HCEC 1CT (cell line): Measurements from ENCODE around the gene NRGN.
A peak's percentile ranks its signal among the peaks of the same experiment; 100 is the strongest.

ENCODE experiments used
- DNase-seq: peaks from one replicate; pipeline ENCODE4 v3.0.0-alpha.2; 2017

The NRGN gene

DNA sequence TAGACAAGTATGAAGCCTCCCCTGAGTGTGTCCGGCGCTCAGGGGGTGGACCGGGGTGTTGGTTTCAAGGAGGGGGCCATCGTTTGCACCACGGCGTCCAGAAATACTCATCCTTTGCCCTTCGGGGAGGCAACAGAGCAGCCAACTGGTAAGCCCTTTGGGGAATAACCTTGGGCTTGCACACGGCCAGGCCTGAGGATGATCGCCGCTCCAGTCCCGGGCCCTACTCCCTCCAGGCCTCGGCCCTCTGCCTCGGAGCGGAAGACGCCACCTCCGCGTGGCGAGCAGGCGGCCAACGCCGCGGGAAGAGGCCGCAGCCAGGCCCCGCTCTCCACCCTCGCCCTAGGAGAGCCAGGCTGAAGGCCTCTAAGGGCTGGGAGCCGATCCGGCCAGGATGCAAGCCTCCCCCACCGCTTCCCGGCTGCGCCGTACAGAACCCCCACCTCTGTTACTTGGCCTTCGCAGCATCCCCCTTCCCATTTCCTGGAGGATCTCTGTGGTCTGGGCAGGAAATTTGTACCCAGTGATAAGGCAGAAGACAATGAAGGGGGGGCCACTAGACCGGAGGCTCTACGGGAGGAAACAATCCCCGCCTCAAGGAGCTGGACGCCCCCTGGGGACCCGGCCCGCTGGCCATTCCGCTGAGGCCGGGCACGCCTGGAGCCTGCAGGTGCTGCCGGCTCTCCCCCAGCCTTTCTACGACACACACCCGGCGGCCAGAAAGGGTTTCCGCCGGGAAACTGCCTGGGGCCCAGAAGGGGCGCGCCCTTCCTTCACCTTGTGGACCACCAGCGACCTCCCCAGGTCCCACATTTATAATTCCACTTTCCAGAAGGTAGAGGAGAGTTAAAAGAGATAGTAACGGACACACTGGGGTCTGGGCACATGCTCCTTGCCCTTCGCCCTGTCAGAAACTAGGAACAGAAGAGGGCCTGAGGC lies 19.8 kb downstream of the NRGN start:
- DNase-seq = no peak

- no peak for DNase-seq
Observed at GRCh38 chr11:124760205-124760652, 20.5 kb downstream of the NRGN start.

DNA sequence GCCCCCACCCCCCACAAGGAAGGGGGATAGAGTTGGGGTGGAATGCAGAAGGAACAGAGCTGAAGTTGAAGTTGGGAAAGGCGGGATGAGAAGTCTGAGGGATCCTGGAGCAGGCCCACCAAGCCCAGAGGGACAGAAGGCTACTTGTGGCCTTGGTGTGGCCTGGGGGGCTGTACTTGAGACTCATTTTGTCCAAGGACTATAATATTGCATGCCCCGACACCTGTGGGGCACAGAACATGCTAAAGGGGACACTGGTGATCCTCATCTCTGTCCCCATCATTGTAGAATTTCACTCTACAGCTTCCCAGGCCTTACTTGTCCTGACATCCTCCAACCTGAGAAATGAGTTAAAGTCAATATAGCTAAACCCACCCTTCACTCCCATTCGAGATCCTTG lies 21.1 kb downstream of the NRGN start:
- no peak for DNase-seq

GRCh38 chr11:124761301-124762104 lies 21.8 kb downstream of the NRGN start:
- DNase-seq = no peak

- DNase-seq = no peak
Observed at GRCh38 chr11:124762105-124762623, 22.4 kb downstream of the NRGN start, which contains the start of gene ESAM. Gene ESAM, minus strand, starts transcription at chr11:124762290. Its CDS starts 136 bp downstream, at chr11:124762154.

GRCh38 chr11:124762624-124763155 lies 22.9 kb downstream of the NRGN start:
- no peak for DNase-seq

DNA sequence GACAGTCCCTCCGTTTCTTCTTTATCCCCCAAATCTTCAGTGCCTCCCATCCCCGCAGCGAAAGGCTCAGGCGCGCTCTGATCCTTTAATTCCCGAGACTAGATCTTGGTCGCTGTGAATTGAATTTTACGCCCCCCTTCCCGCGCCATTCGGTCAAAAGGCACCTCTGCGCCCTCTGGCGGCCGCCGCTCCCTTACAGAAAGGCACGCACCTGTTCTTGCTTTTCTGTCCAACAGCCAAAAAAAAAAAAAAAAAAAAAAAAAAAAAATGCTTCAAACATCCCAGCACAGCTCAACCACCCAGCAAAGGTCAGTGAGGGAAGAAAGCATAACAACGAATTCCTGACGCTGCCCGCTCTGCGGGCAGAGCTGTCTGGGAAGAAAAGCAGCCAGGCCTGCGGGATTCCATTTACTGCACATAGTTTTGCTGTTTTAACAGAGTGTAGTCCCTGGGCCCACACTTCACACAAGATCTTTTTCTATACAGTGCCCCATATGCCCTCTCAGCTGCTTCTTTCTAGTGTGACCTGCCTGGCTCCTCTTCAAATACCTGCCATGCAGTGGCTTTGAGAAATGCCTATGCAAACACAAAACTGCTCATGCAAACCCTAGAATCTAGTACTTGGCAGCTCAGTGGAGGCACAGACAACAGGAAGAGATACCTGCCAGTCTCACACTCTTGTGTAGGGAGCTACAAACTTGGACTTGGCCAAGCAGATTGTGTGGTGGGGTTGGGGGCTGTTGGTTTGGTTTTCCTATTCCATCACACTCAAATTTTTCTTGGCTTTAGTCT lies 23.6 kb downstream of the NRGN start:
- DNase-seq = peak; percentile 53

DNA sequence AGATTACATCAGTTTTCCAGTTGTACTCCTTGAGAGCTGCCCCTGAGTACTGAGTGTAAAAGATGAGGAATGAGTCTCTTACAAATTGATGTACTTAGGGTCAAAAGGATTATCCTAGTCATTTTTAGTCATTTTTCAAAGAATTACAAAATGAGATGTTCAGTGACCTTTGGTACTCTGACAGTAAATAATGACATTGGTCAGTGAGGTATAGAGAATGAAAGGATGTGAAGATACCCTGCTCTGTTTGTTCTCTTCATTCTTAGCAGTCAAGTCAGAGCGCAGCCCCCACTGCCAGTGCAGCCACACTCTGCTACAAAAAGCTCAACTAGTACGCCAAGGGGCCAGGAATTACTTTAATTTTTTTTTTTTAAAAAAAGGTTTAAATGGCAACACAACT lies 26.4 kb downstream of the NRGN start:
- DNase-seq = peak; percentile 81

GRCh38 chr11:124768914-124769313 lies 29.2 kb downstream of the NRGN start:
- DNase-seq = no peak

GRCh38 chr11:124769806-124770774 lies 30.3 kb downstream of the NRGN start:
- peak; percentile 82 for DNase-seq

- peak; percentile 55 for DNase-seq
Observed at GRCh38 chr11:124770959-124771358, 31.2 kb downstream of the NRGN start.

- DNase-seq = no peak
Observed at GRCh38 chr11:124776865-124777645, 37.3 kb downstream of the NRGN start.

GRCh38 chr11:124778281-124778680 lies 38.5 kb downstream of the NRGN start:
- no peak for DNase-seq

DNA sequence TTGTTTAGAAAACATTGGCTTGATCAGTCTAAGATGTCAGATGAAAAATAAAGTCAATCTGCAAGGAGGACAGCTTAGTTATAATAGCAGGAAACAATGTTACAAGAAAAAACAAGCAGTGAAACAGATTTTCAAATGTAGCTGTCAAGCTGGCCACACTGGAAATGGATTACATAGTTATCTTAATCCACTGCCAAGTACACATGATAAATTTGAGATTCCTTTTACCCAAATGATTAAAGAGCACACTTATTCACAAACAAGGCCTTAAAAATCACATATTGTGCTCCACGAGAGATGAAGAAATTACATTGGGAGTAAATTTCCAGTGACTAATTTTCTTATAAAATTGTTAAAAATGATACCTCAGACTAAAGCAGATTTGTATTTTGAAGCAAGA lies 39.8 kb downstream of the NRGN start:
- DNase-seq = no peak

- DNase-seq = no peak
Observed at GRCh38 chr11:124783002-124783401, 43.3 kb downstream of the NRGN start.

DNA sequence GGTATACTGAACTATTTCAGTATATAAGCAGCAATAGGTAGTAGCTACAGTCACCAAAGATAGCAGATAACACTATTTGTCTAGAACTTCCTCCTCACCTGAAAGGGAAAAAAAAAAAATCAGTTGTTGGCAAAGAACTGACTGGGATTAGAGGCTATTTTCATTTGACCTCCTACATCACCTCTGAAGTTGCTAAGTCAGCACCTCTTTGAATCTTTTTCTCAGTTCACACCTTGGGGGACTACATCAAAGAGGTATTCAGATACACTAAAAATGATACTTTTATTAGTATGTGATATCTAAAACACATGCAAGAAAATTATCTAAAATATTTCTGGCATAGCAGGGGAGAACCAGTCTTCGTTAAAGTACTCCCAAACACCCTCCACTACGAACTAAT lies 44.3 kb downstream of the NRGN start:
- DNase-seq = no peak

- DNase-seq = peak; percentile 61
Observed at GRCh38 chr11:124788521-124788920, 48.8 kb downstream of the NRGN start.

- peak; percentile 78 for DNase-seq
Observed at GRCh38 chr11:124791626-124792341, 52.0 kb downstream of the NRGN start.

- peak; percentile 67 for DNase-seq
Observed at GRCh38 chr11:124793466-124794278, 53.9 kb downstream of the NRGN start.
